HCT116 (cell line): ENCODE measurements around the gene PITPNM1. TPM values are rescaled to one million over a fixed set of nuclear protein-coding genes. Genes with fewer than 3 reads are reported as not detected.

Experiments used
- ATAC-seq: fragments of 200-7000 bp; cut with Tn5 transposase; 2 replicates; pipeline ENCODE4 v1.9.1; 2020; ENCODE audit warnings: mild to moderate bottlenecking, moderate library complexity
- BruUV-seq: library from RNA; stranded (reverse); fragments of 400-500 nt; replicated peaks from 2 replicates; lab custom pipeline; 2021; lab: Mats Ljungman, UMichigan
- CTCF ChIA-PET: fragments of 300-600 bp; sonication (Branson Sonifier 250); formaldehyde crosslinking; loops from one replicate; lab custom pipeline; 2021; ENCODE audit warnings: antibody characterized with exemption; lab: Charles Lee
- POLR2A ChIA-PET: fragments of 300-600, 350-600 bp; sonication (Branson Sonifier 250); formaldehyde crosslinking; loops from one replicate; lab custom pipeline; 2021; ENCODE audit warnings: antibody characterized with exemption; lab: Charles Lee
- RAD21 ChIA-PET, 2 experiments: fragments of 300-600 bp; sonication (Branson Sonifier 250); formaldehyde crosslinking; loops; one replicate each; lab custom pipeline; 2023; ENCODE audit warnings: low total read pairs in 2 of 2; ENCODE audit not compliant: uncharacterized antibody in 2 of 2, unreplicated experiment in 2 of 2, low non-redundant PET in 1 of 2; lab: Charles Lee
- DNase-seq: peaks from one replicate; pipeline ENCODE4 v3.0.0-alpha.2; 2010; ENCODE audit warnings: low read depth, low spot score
- H2AFZ ChIP-seq: fragments of 200-600 bp; shearing (Covaris generic), sonication (generic); 2 replicates; pipeline ENCODE4 v1.6.1; 2017; ENCODE audit warnings: low read depth, mixed run types, mixed read lengths, antibody characterized with exemption, low read length; ENCODE audit not compliant: poor library complexity, severe bottlenecking
- H3K27ac ChIP-seq: 2 replicates; pipeline ENCODE4 v1.5.1; 2012; ENCODE audit warnings: low read depth, low read length
- H3K27me3 ChIP-seq: fragments of 200-600 bp; sonication (generic); 2 replicates; pipeline ENCODE4 v1.6.1; 2016; ENCODE audit warnings: mixed run types, low read length, mixed read lengths; ENCODE audit not compliant: insufficient read depth
- H3K36me3 ChIP-seq, 2 experiments: fragments of 200-500 bp in 1 of 2; fragments of 200-600 bp in 1 of 2; sonication (Bioruptor generic) in 1 of 2; sonication (generic) in 1 of 2; 2 replicates each; pipeline versions ENCODE4 v1.5.1 to v1.6.1; 2014 to 2016; ENCODE audit warnings: low read length in 2 of 2, inconsistent platforms in 1 of 2, mixed read lengths in 1 of 2, mixed run types in 1 of 2; ENCODE audit not compliant: insufficient read depth in 2 of 2, control insufficient read depth in 1 of 2
- H3K4me1 ChIP-seq, 2 experiments: fragments of 200-600 bp in 1 of 2; sonication (generic) in 1 of 2; 2 replicates each; pipeline versions ENCODE4 v1.5.1 to v1.6.1; 2012 to 2017; ENCODE audit warnings: low read length in 2 of 2, inconsistent platforms in 1 of 2, mild to moderate bottlenecking in 1 of 2, mixed read lengths in 1 of 2, mixed run types in 1 of 2, moderate library complexity in 1 of 2; ENCODE audit not compliant: insufficient read depth in 2 of 2, control insufficient read depth in 1 of 2
- H3K4me2 ChIP-seq: fragments of 200-600 bp; sonication (generic); 2 replicates; pipeline ENCODE4 v1.6.1; 2017; ENCODE audit warnings: mixed run types, low read length, mixed read lengths
- H3K4me3 ChIP-seq, 2 experiments: fragments of 200-600 bp in 1 of 2; sonication (generic) in 1 of 2; replicated peaks in 1 of 2; 2 replicates each; pipeline ENCODE4 v1.5.1; 2011 to 2016; ENCODE audit warnings: low read length in 2 of 2, control low read depth in 1 of 2, low read depth in 1 of 2, mild to moderate bottlenecking in 1 of 2, mixed read lengths in 1 of 2, mixed run types in 1 of 2
- H3K79me2 ChIP-seq: fragments of 200-600 bp; sonication (generic); 2 replicates; pipeline ENCODE4 v1.6.1; 2017; ENCODE audit warnings: mild to moderate bottlenecking, mixed run types, low read length, moderate library complexity, mixed read lengths; ENCODE audit not compliant: insufficient read depth
- H3K9ac ChIP-seq: fragments of 200-600 bp; sonication (generic); 2 replicates; pipeline ENCODE4 v1.6.1; 2016; ENCODE audit warnings: low read length, mixed read lengths
- H3K9me2 ChIP-seq: fragments of 200-600 bp; sonication (generic), shearing (Covaris generic); 2 replicates; pipeline ENCODE4 v1.6.1; 2017; ENCODE audit warnings: mixed run types, mild to moderate bottlenecking, moderate library complexity; ENCODE audit not compliant: insufficient read depth
- H3K9me3 ChIP-seq, 2 experiments: fragments of 200-500 bp in 1 of 2; fragments of 200-600 bp in 1 of 2; sonication (Bioruptor generic) in 1 of 2; sonication (generic) in 1 of 2; 2 replicates each; pipeline ENCODE4 v1.6.1; 2014 to 2017; ENCODE audit warnings: low read length in 2 of 2, mixed read lengths in 2 of 2, inconsistent platforms in 1 of 2, low read depth in 1 of 2, mild to moderate bottlenecking in 1 of 2, mixed run types in 1 of 2, moderate library complexity in 1 of 2; ENCODE audit not compliant: control insufficient read depth in 1 of 2, insufficient read depth in 1 of 2
- H4K20me1 ChIP-seq: fragments of 200-600 bp; sonication (generic), shearing (Covaris generic); 2 replicates; pipeline ENCODE4 v1.6.1; 2017; ENCODE audit warnings: mixed run types, mild to moderate bottlenecking, moderate library complexity; ENCODE audit not compliant: insufficient read depth
- CBX3 ChIP-seq: IDR thresholded peaks from 2 replicates; pipeline ENCODE4 v1.6.1; 2012; ENCODE audit warnings: low read depth
- EGR1 ChIP-seq: IDR thresholded peaks from 2 replicates; pipeline ENCODE4 v1.6.1; 2012; ENCODE audit warnings: low read depth
- EZH2 ChIP-seq: fragments of 200-600 bp; sonication (generic); IDR thresholded peaks from 2 replicates; pipeline ENCODE4 v1.6.1; 2017; ENCODE audit warnings: antibody characterized with exemption, mixed run types
- EZH2phosphoT487 ChIP-seq: fragments of 200-600 bp; IDR thresholded peaks from 2 replicates; pipeline ENCODE4 v1.6.1; 2018; ENCODE audit warnings: antibody characterized with exemption, borderline replicate concordance
- JUND ChIP-seq: IDR thresholded peaks from 2 replicates; pipeline ENCODE4 v1.6.1; 2012
- POLR2A ChIP-seq: IDR thresholded peaks from 2 replicates; pipeline ENCODE4 v1.7.0; 2011; ENCODE audit warnings: borderline replicate concordance; ENCODE audit not compliant: insufficient read depth, insufficient read length; ENCODE audit errors: extremely low read depth
- POLR2AphosphoS5 ChIP-seq: IDR thresholded peaks from 2 replicates; pipeline ENCODE4 v1.6.1; 2011; ENCODE audit warnings: mild to moderate bottlenecking, low read depth, low read length, moderate library complexity
- RAD21 ChIP-seq: IDR thresholded peaks from 2 replicates; pipeline ENCODE4 v1.6.1; 2012; ENCODE audit warnings: low read depth, mild to moderate bottlenecking
- SP1 ChIP-seq: IDR thresholded peaks from 2 replicates; pipeline ENCODE4 v1.6.1; 2012; ENCODE audit warnings: low read depth
- TCF7L2 ChIP-seq: IDR thresholded peaks from 2 replicates; pipeline ENCODE4 v1.7.0; 2011; ENCODE audit warnings: borderline replicate concordance, inconsistent platforms; ENCODE audit not compliant: insufficient read depth, insufficient read length; ENCODE audit errors: extremely low read depth
- YY1 ChIP-seq: IDR thresholded peaks from 2 replicates; pipeline ENCODE4 v1.6.1; 2011; ENCODE audit warnings: low read length, low read depth, moderate library complexity, mild to moderate bottlenecking; ENCODE audit not compliant: insufficient replicate concordance; ENCODE audit errors: extremely low read depth
- intact Hi-C: fragments of 100-400 bp; cut with micrococcal nuclease; formaldehyde crosslinking; loops from 2 replicates; pipeline ENCODE4 v1.10.0; 2022
- total RNA-seq: library from RNA; stranded (reverse); gene quantifications from one replicate; pipeline ENCODE4 v1.2.1, GENCODE V29; 2021; ENCODE audit not compliant: unreplicated experiment
- TF ChIP-seq, protein P1 (sequence below): IDR thresholded peaks from 2 replicates; pipeline ENCODE4 v1.6.1; 2012
- TF ChIP-seq, protein P2 (sequence below), 3 experiments: fragments of 200-600 bp in 1 of 3; sonication (generic) in 1 of 3; IDR thresholded peaks in 2 of 3; conservative IDR thresholded peaks in 1 of 3; 2 replicates each; pipeline ENCODE4 v1.5.1; 2012 to 2017; ENCODE audit warnings: low read depth in 2 of 3, low read length in 2 of 3, antibody characterized with exemption in 1 of 3, borderline replicate concordance in 1 of 3, control low read depth in 1 of 3, mild to moderate bottlenecking in 1 of 3, mixed read lengths in 1 of 3, mixed run types in 1 of 3, moderate library complexity in 1 of 3; ENCODE audit not compliant: insufficient read depth in 1 of 3
- TF ChIP-seq, protein P3 (sequence below): IDR thresholded peaks from 2 replicates; pipeline ENCODE4 v1.6.1; 2011; ENCODE audit warnings: mild to moderate bottlenecking, low read length, moderate library complexity; ENCODE audit not compliant: insufficient replicate concordance; ENCODE audit errors: extremely low read depth

PITPNM1 gene
- total RNA-seq, 1 experiment from 2014 or later, result 79.5 TPM

DNA sequence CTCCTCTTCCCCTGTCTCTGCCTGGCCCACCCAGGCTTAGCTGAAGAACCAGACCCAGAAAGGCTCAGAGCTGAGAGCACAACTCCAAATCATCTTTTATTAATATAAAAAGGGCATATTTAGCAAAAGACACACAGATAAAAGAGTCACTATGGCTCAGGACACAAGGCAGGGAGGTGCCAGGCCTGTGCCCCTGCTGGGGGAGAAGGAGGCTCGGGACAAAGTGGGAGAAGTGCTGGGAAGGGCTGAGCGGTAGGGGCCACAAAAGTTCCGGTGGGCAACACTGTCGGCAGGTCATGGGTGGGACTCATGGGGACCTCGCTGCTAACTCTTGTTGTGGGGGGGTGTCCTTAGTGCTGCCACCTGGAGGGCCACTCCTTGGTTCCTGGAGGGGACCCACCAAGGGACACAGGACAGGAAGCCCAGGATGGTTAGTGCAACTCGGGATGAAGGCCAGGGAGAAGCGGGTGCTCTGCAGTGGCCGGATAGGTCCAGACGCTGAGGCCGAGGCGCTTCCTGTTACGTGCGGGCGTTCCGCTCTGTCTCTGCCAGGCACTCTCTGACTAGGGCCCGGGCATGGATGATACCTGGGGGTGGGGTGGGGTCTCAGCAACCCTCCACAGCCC lies 1.4 kb upstream of the PITPNM1 start (continued):
- TF ChIP-seq POLR2AphosphoS5 (no peak), SP1 (no peak)
- TF ChIP-seq, protein P1, sequence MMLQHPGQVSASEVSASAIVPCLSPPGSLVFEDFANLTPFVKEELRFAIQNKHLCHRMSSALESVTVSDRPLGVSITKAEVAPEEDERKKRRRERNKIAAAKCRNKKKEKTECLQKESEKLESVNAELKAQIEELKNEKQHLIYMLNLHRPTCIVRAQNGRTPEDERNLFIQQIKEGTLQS, result no peak

DNA sequence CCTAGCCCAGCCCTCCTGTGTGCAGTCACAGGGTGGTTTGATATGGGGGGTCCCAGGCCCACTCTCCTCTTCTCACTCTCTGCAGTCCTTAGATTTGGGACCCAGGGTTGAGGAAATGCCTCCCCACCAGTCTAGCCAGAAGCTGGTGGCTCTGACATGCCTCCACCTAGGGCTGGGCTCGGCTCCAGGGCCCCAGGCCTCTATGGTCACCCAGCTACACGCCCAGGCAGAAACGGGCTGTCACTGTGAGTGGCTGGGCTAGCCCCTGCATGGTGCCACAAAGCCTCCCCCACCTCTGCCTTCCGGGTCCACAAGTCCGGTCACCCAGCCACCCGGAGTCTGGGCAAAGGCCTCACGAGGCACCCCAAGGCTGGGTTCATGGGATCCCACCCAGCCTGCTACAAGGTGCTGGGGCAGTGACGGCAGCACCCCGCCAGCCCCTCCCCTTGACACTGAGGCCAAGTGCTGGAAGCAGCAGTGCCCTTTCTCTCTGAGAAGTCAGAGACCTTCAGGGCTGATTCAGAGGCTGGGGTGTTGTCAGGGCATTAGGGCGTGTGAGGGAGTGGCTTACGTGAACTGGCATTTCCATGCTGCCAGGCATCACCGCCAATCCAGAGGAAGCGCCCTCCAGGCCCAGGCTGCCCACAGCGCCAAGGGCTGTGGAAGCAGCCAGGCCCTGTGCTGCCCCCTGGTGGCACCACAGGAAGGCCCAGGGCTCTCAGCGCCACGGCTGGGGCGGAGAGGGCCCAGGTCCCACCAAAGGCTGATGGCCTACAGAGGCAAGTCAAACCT lies 638 bp upstream of the PITPNM1 start:
- peaks cover 29% of the 10 kb centered on the region for H3K79me2 ChIP-seq
- H3K4me2 ChIP-seq, result peak overlapping the region; percentile 88
- no peaks in the 10 kb centered on the region for H3K27me3 ChIP-seq
- H4K20me1 ChIP-seq, result no peaks in the 10 kb centered on the region
- intact Hi-C loops, result loop anchor here (1.0 to 5.0 kb wide), 4 partner anchors 36 to 155 kb away; partner anchors contain the start of genes RPS6KB2 and TMEM134
- H3K9me2 ChIP-seq, result no peaks in the 10 kb centered on the region
- ATAC-seq, result peak; percentile 57
- peaks cover 31 to 43% of the 10 kb centered on the region in 2 experiments for H3K4me1 ChIP-seq
- peak; percentile 93 for DNase-seq
- peak overlapping the region; percentile 91 to 98 for H3K4me3 ChIP-seq
- POLR2A ChIA-PET, result no interaction called here
- RAD21 ChIA-PET, result interaction anchor here in 1 of 2 experiments (0.6 kb wide), 1 partner anchor 151 kb away, joined by 3 read pairs; no protein-coding TSS in a partner anchor
- peaks cover 5 to 10% of the 10 kb centered on the region in 2 experiments; a peak in 3 of 4 replicates for H3K36me3 ChIP-seq
- H3K27ac ChIP-seq, result peak overlapping the region; percentile 93
- H3K9me3 ChIP-seq, result no peaks in the 10 kb centered on the region
- no peak overlapping the region for H2AFZ ChIP-seq
- CTCF ChIA-PET, result interaction anchor here (1.2 to 2.4 kb wide), 2 partner anchors 85 to 104 kb away, joined by 3 to 11 read pairs; partner anchors contain the start of gene PPP1CA
- peak overlapping the region; percentile 95 for H3K9ac ChIP-seq
- BruUV-seq, result no TSS peak
- TF ChIP-seq, protein P1, result no peak
- TF ChIP-seq YY1 (peak; percentile 41), EZH2 (no peak), POLR2AphosphoS5 (peak; percentile 76), EGR1 (no peak), JUND (no peak), RAD21 (no peak), CBX3 (no peak), POLR2A (no peak), SP1 (no peak), TCF7L2 (no peak), EZH2phosphoT487 (no peak)
- TF ChIP-seq, protein P2, sequence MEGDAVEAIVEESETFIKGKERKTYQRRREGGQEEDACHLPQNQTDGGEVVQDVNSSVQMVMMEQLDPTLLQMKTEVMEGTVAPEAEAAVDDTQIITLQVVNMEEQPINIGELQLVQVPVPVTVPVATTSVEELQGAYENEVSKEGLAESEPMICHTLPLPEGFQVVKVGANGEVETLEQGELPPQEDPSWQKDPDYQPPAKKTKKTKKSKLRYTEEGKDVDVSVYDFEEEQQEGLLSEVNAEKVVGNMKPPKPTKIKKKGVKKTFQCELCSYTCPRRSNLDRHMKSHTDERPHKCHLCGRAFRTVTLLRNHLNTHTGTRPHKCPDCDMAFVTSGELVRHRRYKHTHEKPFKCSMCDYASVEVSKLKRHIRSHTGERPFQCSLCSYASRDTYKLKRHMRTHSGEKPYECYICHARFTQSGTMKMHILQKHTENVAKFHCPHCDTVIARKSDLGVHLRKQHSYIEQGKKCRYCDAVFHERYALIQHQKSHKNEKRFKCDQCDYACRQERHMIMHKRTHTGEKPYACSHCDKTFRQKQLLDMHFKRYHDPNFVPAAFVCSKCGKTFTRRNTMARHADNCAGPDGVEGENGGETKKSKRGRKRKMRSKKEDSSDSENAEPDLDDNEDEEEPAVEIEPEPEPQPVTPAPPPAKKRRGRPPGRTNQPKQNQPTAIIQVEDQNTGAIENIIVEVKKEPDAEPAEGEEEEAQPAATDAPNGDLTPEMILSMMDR (IDR thresholded peaks at IDR 0.05 in 2 of 3, conservative IDR thresholded peaks at IDR 0.05 in 1 of 3; ENCODE audit: borderline replicate concordance in 1 of 3, insufficient read depth in 1 of 3, low read depth in 2 of 3, low read length in 2 of 3), result peak in 2 of 3 experiments; percentile 94 to 99; a peak in 4 of 6 replicates
- TF ChIP-seq, protein P3, sequence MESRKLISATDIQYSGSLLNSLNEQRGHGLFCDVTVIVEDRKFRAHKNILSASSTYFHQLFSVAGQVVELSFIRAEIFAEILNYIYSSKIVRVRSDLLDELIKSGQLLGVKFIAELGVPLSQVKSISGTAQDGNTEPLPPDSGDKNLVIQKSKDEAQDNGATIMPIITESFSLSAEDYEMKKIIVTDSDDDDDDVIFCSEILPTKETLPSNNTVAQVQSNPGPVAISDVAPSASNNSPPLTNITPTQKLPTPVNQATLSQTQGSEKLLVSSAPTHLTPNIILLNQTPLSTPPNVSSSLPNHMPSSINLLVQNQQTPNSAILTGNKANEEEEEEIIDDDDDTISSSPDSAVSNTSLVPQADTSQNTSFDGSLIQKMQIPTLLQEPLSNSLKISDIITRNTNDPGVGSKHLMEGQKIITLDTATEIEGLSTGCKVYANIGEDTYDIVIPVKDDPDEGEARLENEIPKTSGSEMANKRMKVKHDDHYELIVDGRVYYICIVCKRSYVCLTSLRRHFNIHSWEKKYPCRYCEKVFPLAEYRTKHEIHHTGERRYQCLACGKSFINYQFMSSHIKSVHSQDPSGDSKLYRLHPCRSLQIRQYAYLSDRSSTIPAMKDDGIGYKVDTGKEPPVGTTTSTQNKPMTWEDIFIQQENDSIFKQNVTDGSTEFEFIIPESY, result no peak
